Gastrocnemius medialis (tissue), 4 donors: Measurements from ENCODE around the gene TTN. TPM values are rescaled to one million over a fixed set of nuclear protein-coding genes. Genes with fewer than 3 reads are reported as not detected.

ENCODE experiments used
- ATAC-seq, 2 donors: fragments of 150-250 bp; one replicate each; pipeline ENCODE4 v1.9.1; 2016
- DNase-seq, 2 donors: peaks; one replicate each; pipeline ENCODE4 v3.0.0-alpha.2; 2019
- H3K27ac ChIP-seq, 4 donors: fragments of 200-600 bp; sonication (generic); 1 replicate in 1 of 4; 2 replicates in 3 of 4; pipeline ENCODE4 v1.5.1; 2016 to 2018; ENCODE audit warnings: mild to moderate bottlenecking in 2 of 4, moderate library complexity in 1 of 4
- H3K27me3 ChIP-seq, 3 donors: fragments of 200-600 bp; sonication (generic) in 2 of 3; 1 replicate in 1 of 3; 2 replicates in 2 of 3; pipeline versions ENCODE4 v1.5.1 to v1.6.0; 2016 to 2019; ENCODE audit warnings: mild to moderate bottlenecking in 1 of 3, moderate library complexity in 1 of 3
- H3K36me3 ChIP-seq, 2 donors: fragments of 200-600 bp; sonication (generic) in 1 of 2; one replicate each; pipeline ENCODE4 v1.5.1; 2017 to 2018
- H3K4me1 ChIP-seq, 2 donors: fragments of 200-600 bp; sonication (generic) in 1 of 2; one replicate each; pipeline ENCODE4 v1.5.1; 2016 to 2017; ENCODE audit warnings: mild to moderate bottlenecking in 2 of 2
- H3K4me3 ChIP-seq, 4 donors: fragments of 200-600 bp; sonication (generic) in 3 of 4; 1 replicate in 1 of 4; 2 replicates in 3 of 4; pipeline ENCODE4 v1.5.1; 2016 to 2019; ENCODE audit warnings: mild to moderate bottlenecking in 2 of 4
- H3K9me3 ChIP-seq, 3 donors: fragments of 200-600 bp; sonication (generic) in 2 of 3; 1 replicate in 1 of 3; 2 replicates in 2 of 3; pipeline ENCODE4 v1.5.1; 2016 to 2019
- CTCF ChIP-seq, 5 experiments: fragments of 450-650 bp in 3 of 5; fragments of 200-600 bp in 2 of 5; sonication (generic) in 2 of 5; IDR thresholded peaks in 4 of 5; conservative IDR thresholded peaks in 1 of 5; 1 replicate in 4 of 5; 2 replicates in 1 of 5; pipeline ENCODE4 v1.5.1; 2016 to 2019; ENCODE audit warnings: antibody characterized with exemption in 5 of 5, mild to moderate bottlenecking in 3 of 5, moderate library complexity in 3 of 5
- POLR2A ChIP-seq, 2 donors: fragments of 450-650 bp; IDR thresholded peaks; one replicate each; pipeline ENCODE4 v1.6.1; 2017; ENCODE audit warnings: antibody characterized with exemption in 2 of 2, mild to moderate bottlenecking in 2 of 2, moderate library complexity in 2 of 2
- in situ Hi-C, 4 donors: fragments of 200-750 bp; cut with MboI; loops; one replicate each; pipeline versions ENCODE4 v1.15.0 to v1.8.0; 2017; ENCODE audit warnings: low sequenced_read_pairs in 4 of 4
- intact Hi-C: fragments of 100-400 bp; cut with DNase I; formaldehyde crosslinking; loops from one replicate; pipeline ENCODE4 v1.15.1; 2023; ENCODE audit warnings: low total_unique reads
- total RNA-seq, 4 donors: library from RNA; depleted of rRNA; stranded (reverse); fragments of >200 nt; gene quantifications; one replicate each; pipeline versions ENCODE4 v1.1.0 to v1.2.3, GENCODE V29; 2016

TTN gene
- total RNA-seq, 4 donors from 2014 or later, result 4,552 to 9,701 (median 7,268) TPM

DNA sequence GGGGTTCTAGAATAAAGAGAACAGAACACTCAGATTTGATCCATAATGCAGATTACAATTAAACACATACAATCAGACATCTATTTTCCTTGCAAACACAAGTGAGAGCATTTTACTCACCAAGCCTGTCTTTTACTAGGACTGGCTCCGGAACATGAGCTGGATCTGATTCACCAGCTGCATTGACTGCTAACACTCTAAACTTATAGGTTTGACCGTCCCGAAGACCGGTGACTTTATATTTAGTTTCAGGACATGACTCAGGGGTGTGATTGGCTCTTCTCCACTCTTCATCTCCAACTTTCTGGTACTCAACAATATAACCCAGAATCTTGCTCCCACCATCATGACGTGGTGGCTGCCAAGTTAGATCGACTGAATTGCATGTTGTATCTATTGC is 214.6 kb downstream of the TTN start:
- intact Hi-C loops, result loop anchor here (10.0 kb wide), 1 partner anchor 182 kb away; no protein-coding TSS in a partner anchor
- no peak overlapping the region for H3K4me3 ChIP-seq
- peaks cover 14 to 21% of the 10 kb centered on the region in 2 donors for H3K4me1 ChIP-seq
- TF ChIP-seq CTCF (IDR thresholded peaks at IDR 0.05 in 4 of 5, conservative IDR thresholded peaks at IDR 0.05 in 1 of 5) (no peak), POLR2A (IDR thresholded peaks at IDR 0.05) (no peak)
- in situ Hi-C loops, result no loop called here
- H3K36me3 ChIP-seq, result peaks cover 11 to 99% of the 10 kb centered on the region in 2 donors
- ATAC-seq (peak in 1 of 2 donors; percentile 15), DNase-seq (no peak)
- H3K27me3 ChIP-seq, result no peaks in the 10 kb centered on the region
- no peaks in the 10 kb centered on the region for H3K9me3 ChIP-seq
- peak overlapping the region; percentile 7 to 51 (median 30) for H3K27ac ChIP-seq

DNA sequence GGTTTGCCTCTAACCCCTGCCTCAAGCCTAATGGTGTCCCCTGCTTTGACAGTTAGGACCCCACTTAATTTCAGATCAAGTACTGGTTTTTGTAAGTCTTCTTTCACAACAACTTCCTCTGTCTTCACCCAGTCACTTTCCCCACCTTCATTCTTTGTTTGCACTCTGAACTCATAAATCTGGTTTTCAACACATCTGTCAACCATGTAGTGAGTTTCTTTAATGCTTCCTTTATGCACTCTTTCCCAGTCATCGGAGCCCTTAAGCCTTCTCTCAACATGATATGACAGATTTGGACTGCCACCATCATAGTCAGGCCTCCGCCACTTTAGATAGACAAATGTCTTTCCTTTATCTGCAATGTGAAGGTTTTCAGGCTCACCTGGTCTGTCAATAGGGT is 217.9 kb downstream of the TTN start:
- Histone ChIP-seq H3K27me3 (no peaks in the 10 kb centered on the region), H3K36me3 (peaks cover 8 to 98% of the 10 kb centered on the region in 2 donors), H3K4me3 (no peak overlapping the region), H3K27ac (peak overlapping the region; percentile 51 to 73 (median 63)), H3K4me1 (peaks cover 14 to 21% of the 10 kb centered on the region in 2 donors), H3K9me3 (no peaks in the 10 kb centered on the region)
- ATAC-seq, result peak in 1 of 2 donors; percentile 16
- in situ Hi-C loops, result no loop called here
- TF ChIP-seq POLR2A (IDR thresholded peaks at IDR 0.05), result peak in 1 of 2 donors; percentile 6
- TF ChIP-seq CTCF (IDR thresholded peaks at IDR 0.05 in 4 of 5, conservative IDR thresholded peaks at IDR 0.05 in 1 of 5), result no peak
- intact Hi-C loops, result no loop called here
- DNase-seq, result no peak

- in situ Hi-C loops (no loop called here), intact Hi-C loops (no loop called here)
- Histone ChIP-seq H3K9me3 (no peaks in the 10 kb centered on the region), H3K36me3 (peaks cover 14 to 98% of the 10 kb centered on the region in 2 donors), H3K4me3 (no peak overlapping the region), H3K27me3 (no peaks in the 10 kb centered on the region), H3K4me1 (peaks cover 0 to 13% of the 10 kb centered on the region in 2 donors), H3K27ac (peak overlapping the region in 1 of 4 donors; percentile 2)
- ATAC-seq (no peak), DNase-seq (no peak)
- TF ChIP-seq CTCF (IDR thresholded peaks at IDR 0.05 in 4 of 5, conservative IDR thresholded peaks at IDR 0.05 in 1 of 5), result no peak
- TF ChIP-seq POLR2A (IDR thresholded peaks at IDR 0.05), result no peak
These were observed 222.6 kb downstream of the TTN start for GRCh38 chr2:178584666-178585065.

DNA sequence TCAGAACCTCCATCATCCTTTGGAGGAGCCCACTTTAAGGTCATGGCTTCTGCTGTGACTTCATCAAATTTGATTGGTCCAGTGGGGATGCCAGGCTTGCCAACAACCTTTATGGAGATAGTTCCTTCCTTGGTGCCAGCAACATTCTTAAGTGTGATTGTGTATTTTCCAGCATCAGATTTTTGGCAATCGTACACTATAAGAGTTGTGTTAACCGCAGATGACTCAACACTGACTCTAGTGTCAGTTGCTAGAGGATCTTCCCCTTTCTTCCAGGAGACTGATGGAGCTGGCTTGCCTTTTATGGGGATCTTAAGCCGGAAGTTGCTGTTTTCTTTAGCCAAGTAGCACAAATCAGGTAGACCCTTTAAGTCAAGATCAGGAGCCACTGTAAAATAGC is 228.2 kb downstream of the TTN start:
- no peak for DNase-seq
- Histone ChIP-seq H3K9me3 (no peaks in the 10 kb centered on the region), H3K27me3 (no peaks in the 10 kb centered on the region), H3K4me3 (no peak overlapping the region), H3K36me3 (peaks cover 16 to 100% of the 10 kb centered on the region in 2 donors), H3K27ac (peak overlapping the region in 3 of 4 donors; percentile 29 to 32 (median 31)), H3K4me1 (peaks cover 0 to 7% of the 10 kb centered on the region in 2 donors)
- in situ Hi-C loops, result no loop called here
- intact Hi-C loops, result no loop called here
- no peak for TF ChIP-seq POLR2A (IDR thresholded peaks at IDR 0.05)
- no peak for TF ChIP-seq CTCF (IDR thresholded peaks at IDR 0.05 in 4 of 5, conservative IDR thresholded peaks at IDR 0.05 in 1 of 5)
- peak; percentile 31 to 47 for ATAC-seq

DNA sequence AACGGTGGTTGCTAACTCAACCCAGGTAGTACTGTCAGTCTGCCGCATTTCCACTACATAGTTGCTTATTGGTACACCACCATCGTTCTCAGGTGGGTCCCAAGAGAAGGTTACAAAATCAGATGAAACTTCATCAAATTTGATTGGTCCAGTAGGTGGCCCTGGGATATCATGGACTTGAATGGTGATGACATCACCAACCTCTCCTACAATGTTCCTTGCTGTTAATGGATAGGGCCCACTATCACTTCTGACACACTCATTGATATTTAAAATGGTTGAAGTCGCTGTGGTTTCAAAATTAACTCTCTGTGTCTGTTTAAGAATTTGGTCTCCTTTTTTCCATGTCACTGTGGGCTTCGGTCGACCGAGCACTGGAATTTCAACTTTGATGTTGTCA is 232.4 kb downstream of the TTN start:
- H3K4me1 ChIP-seq, result peaks cover 23 to 29% of the 10 kb centered on the region in 2 donors
- H3K9me3 ChIP-seq, result no peaks in the 10 kb centered on the region
- no peaks in the 10 kb centered on the region for H3K27me3 ChIP-seq
- no peak for ATAC-seq
- in situ Hi-C loops (no loop called here), intact Hi-C loops (no loop called here)
- H3K4me3 ChIP-seq, result no peak overlapping the region
- TF ChIP-seq CTCF (IDR thresholded peaks at IDR 0.05 in 4 of 5, conservative IDR thresholded peaks at IDR 0.05 in 1 of 5) (no peak), POLR2A (IDR thresholded peaks at IDR 0.05) (no peak)
- H3K27ac ChIP-seq, result peak overlapping the region in 2 of 4 donors; percentile 16 to 61
- DNase-seq, result no peak
- H3K36me3 ChIP-seq, result peaks cover 8 to 100% of the 10 kb centered on the region in 2 donors
